Activated T-cell treated with anti-CD3 and anti-CD28 coated beads for 24 hours (primary cell): ENCODE measurements around the gene MTX1.

Source experiments
- DNase-seq: peaks from one replicate; pipeline ENCODE4 v3.0.0-alpha.2; 2020; ENCODE audit warnings: low read depth

Gene MTX1

DNA sequence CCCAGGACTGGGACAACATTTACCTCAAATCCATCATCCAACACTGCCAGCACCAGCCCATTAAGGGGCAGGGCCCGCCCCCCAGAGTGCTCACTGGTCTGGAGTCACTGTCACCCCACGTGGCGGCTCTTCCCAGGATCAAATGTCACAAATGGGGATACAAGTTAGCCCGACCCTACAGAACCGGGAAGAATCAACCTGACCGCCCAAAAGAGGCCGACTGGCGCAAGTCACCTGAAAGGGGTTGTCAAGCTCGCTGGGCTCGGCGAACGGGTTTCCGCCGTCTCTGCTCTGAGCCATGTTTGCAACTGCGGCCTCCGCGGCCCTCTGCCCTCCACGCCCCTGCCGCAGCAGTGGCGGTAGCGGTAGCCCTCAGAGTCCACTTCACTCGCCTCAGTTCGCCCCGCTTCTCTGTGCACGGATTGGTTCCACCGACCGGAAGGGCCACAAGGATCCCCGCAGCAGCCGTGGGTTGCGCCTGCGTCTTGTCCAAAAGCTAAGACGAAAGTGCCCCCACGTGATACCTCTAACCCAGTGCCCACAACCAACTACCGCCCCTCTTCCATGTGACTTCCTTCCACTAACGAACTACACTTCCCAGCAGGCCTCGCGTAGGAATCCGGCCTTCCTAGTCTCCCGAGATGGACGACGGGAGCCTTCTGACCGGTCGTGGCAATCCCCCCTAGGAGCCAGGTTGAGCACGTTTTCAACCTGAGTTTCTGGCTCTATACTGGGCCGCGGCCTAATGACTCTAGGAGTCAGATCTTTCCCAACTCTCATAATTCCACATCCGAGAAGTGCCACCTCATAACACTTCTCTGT lies 53.6 kb downstream of the MTX1 start, which contains the start of gene SCAMP3:
Gene SCAMP3, minus strand, starts transcription at position 509 of the 822 bp plus-strand sequence. Its CDS starts 209 bp downstream, at position 300.
- peak; percentile 88 for DNase-seq

- no peak for DNase-seq
These were observed 54.6 kb downstream of the MTX1 start for GRCh38 chr1:155263067-155263466.
